HG02759 (cell line): ENCODE measurements around the gene CDCA7L.
"Not testable (repeated sequence)": the region's sequence is repeated elsewhere in the genome, so short reads cannot be mapped to it uniquely, and the experiment has no call there.

Experiments used
- ATAC-seq: cut with Tn5 transposase; IDR thresholded peaks from one replicate; pipeline ENCODE4 v1.9.1; 2021; ENCODE audit warnings: mild to moderate bottlenecking, moderate library complexity; ENCODE audit not compliant: unreplicated experiment

CDCA7L gene

DNA sequence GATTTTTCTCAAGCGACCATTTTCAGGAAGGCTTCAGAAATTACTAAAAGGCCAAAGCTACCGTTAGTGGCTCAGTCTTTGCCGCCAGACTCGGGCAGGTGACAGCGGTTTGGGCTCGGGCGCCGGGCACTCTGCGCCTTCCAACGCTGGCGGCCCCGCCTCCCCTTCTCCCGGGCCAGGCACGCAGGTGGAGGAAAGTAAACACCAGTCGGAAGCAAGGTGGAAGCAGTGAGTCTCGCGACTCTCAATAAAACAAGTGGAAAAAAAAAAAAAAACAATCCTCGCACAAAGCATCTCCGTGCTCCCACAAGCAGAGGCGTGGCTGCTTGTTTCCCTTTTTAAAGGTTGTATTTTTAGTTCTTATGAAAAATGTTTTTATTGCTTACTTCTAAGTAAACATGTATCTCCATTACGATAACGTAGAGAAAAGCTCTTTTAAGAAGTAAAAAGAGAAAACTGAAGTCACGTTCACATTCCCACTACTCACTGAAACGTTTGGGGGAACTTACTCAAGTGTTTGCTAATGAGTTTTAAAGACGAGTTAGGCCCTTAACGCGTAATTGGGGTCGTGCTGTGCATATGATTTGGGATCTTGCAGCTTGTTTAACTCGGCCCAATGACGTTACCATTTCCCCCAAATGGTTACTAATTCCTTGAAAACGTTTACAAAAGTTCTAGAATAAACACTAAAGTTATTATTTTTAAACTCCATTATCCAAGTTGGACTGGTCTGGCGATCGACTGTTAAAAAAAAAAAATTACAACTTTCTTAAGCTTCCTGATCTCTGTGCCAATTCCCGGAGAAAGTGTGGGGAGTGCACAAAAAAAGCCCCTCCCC lies 864 bp downstream of the CDCA7L start:
- ATAC-seq = no peak

DNA sequence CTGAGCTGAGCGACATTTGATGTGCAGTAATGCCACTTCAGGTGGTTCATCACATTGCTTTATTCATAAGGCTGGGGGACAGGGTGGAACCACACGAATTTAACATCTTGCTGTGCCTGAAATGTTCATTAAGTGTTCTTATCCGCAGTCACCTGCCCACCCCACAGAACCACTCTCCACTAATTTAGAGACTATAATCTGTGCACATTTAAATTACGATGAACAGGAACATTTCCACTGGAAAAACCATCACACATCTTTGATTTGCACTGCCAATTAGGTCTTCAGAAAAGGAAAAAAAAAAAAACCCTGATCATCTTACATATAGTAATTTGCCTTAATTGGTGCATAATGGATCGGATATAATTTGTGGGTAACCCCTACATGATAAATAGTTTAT lies 2.3 kb downstream of the CDCA7L start:
- ATAC-seq = no peak

DNA sequence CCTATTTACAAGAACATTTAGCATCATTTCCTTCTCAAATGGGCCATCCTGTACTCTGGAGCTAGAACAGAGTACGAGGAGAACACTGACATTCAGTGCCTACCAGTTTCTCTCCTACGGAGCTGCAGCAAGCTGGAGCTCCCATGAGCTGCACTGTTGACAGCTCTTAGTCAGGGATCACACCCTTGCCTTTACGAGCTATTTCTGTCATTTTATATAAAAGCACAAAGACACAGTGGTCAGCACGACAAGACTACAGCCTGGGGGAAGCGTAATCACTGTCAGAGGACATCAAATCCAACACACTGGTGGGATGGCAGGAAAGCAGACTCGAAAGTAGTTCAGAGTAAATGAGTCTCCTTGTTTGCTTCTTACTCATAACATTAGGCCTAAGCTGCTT lies 2.7 kb downstream of the CDCA7L start:
- no peak for ATAC-seq

DNA sequence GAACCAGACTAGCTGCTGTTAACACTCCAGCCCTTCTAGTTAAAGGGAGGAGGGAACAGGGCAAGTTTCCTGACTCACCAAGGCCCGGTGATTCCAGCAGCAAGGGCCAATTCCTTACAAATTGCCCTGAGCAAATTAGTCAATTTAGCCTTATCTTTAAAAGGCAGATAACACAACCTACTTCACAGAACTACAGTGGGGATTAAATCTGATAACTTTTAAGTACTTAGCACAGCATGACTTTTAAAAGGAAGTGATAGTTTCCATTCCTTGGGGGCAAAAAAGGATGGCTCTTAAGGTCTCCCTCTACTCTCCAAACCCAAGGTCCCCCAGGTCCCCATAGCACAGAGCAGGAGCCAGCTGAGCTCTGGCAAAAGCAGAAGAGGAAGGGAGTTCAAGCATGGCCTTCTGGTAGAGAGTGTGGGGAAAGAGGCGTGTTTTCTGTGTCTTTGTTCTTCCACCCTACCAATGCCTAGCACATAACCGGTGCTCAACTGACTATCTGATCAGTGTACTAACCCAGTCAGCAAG lies 4.0 kb downstream of the CDCA7L start:
- peak; percentile 6 for ATAC-seq

DNA sequence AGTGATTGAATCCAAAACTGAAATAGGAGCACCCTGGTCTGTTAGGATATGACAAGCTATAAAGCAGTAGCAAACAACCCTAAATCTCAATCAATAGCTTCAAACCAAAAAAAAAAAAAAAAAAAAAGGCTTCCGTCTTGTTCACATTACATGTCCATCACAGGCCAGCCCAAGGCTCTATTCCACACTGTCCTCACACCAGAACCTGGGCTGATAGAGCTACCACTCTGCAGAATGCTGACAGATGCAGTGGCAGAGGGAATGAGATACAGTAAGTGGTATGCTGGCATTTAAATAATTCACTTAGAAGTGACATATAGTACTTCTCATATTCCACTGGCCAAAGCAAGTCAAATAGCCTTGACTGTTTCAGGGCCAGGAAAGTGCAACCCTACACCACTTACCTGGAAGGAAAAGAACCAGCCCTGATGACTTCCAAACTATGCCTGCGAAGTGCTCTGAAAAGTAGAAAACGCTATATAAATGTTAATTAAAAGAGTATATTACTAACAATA lies 5.8 kb downstream of the CDCA7L start:
- no peak for ATAC-seq

DNA sequence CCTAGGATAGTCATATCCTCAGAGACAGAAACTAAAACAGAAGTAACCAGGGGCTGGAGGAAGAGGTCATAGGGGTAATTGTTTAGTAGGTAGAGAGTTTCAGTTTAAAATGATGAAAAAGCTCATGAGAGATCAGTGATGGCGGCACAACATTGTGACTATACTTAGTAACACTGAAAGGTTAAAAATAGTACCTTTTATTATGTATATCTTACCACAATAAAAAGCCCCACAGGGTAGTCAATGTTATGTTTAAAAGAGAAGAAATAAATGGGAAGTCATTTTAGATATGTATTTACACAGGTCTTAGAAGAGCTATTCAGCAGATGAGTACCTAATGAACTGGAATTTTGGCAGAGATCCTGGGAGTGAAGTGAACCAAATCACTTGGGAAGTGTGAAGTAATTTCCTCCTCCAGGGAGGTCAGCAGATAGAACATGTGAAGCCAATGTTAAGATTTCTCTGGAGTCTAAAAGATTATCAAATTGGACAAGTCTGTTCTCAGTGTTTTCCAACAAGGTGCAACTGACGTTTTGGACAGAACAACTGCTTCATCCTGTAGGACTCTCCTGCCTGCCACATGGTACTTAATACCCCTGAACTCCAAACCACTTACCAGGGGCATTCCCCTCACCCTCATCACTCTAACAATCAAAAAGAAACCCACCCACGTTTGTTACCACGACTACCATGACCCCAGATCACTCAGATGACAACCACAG lies 6.4 kb downstream of the CDCA7L start:
- peak; percentile 84 for ATAC-seq

DNA sequence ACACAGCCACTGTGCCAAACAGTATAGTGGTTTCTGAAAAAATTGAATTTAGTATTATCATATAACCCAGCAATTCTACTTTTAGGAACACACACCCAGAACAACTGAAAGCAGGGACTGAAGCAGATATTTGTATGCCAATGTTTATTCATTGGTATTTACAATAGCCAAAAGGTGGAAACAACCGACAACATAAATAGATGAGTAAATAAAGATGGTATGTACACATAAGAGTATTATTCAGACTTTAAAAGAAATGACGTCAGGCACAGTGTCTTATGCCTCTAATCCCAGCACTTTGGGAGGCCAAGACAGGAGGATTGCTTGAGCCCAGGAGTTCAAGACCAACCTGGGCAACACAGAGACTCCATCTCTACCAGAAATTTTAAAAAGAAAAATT lies 7.2 kb downstream of the CDCA7L start:
- no peak for ATAC-seq

DNA sequence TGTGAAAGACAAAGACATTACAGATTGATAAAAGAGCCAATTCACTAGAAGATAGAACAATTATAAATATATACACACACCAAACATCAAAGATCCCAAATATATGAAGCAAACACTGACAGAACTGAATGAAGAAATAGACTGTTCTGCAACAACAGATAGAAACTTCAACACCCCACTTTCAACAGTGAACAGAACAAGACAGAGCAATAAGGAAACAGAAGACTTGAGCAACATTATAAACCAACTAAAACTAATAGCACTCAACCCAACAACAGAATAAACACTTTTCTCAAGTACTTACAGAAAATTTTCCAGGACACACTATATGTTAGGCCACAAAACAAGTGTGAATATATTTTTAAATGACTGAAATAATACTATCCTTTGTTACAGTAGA lies 10.9 kb downstream of the CDCA7L start:
- ATAC-seq = no peak

DNA sequence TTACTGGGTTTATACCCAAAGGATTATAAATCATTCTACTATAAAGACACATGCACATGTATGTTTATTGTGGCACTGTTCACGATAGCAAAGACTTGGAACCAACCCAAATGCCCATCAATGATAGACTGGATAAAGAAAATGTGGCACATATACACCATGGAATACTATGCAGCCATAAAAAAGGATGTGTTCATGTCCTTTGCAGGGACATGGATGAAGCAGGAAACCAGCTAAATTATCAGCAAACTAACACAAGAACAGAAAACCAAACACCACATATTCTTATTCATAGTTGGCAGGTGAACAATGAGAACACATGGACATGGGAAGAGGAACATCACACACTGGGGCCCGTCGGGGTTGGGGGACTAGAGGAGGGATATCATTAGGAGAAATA lies 12.4 kb downstream of the CDCA7L start:
- not testable (repeated sequence) for ATAC-seq

DNA sequence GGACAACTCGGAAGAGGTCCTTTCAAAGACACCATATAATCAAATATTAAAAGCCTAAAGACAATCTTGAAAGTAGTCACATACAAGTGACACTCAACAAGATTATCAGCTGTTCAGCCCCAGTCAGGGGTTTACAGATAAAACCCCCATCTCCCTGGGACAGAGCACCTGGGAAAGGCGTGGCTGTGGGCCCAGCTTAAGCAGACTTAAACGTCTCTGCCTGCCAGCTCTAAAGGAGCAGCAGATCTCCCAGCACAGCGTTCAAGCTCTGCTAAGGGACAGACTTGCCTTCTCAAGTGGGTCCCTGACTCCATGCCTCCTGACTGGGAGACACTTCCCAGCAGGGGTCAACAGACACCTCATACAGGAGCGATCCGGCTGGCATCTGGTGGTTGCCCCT lies 18.0 kb downstream of the CDCA7L start:
- no peak for ATAC-seq

DNA sequence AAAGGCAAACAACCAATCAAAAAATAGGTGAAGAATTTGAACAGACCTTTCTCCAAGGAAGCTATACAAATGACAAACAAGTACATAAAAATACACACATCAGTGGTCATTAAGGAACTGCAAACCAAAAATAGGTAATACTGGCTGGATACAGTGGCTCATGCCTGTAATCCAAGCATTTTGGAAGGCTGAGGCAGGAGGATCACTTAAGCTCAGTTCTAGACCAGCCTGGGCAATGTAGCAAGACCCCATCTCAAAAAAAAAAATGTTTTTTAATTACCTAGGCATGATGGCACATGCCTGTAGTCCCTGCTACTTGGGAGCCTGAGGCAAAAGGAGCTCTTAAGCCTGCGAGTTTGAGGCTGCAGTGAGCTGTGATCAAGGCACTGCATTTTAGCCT lies 19.3 kb downstream of the CDCA7L start:
- ATAC-seq = no peak

DNA sequence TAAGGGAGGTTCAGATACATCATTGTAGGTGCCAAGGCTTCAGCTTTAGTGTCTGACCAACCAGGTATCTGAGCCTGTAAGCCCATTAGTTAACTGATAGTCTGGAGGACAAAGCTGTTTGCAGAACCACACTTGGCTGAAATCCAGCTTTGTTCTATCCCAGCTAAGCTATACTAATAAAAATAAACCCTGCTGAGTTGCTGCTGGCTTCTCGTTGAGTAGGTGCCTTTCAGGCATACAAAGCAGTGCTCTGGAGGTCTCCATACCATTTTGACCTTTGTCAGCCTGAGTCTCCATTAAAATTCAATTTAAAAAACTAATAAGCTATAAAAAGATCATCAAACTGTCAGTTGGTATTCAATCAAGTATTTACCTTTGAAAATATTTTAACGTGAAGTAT lies 22.0 kb downstream of the CDCA7L start:
- no peak for ATAC-seq

DNA sequence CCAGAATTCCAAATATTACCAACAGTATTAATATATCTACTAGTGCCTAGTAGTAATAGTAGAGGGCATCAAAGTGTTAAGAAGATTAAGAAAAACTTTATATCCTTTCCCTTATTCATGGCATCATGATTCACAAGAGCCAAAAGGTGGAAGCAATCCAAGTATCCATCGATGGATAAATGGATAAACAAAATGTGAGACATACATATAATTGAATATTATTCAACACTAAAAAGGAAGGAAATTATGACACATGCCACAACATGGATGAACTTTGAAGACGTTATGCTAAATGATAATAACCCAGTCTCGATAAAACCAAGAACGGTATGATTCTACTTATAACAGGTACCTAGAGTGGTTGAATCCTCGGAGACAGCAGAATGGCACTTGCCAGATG lies 23.1 kb downstream of the CDCA7L start:
- no peak for ATAC-seq

DNA sequence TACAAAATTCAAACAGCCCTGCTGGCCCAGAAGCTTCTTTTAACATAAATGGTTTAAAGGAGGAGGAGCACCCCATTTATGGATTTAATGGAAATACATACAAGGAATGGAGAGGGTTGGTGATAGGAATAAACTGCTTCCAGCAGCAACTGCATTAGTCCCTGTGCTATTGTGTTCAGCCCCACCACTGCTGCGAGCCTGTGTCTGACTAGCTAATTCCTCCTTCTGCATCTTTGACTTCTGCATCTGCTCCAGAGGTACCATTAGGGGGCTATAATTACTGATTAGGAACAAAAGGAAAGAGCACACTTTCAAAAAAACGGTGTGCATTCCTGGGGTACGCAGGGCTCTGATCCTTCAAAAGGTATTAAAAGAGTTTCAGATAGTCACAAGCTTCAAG lies 24.8 kb downstream of the CDCA7L start:
- no peak for ATAC-seq

DNA sequence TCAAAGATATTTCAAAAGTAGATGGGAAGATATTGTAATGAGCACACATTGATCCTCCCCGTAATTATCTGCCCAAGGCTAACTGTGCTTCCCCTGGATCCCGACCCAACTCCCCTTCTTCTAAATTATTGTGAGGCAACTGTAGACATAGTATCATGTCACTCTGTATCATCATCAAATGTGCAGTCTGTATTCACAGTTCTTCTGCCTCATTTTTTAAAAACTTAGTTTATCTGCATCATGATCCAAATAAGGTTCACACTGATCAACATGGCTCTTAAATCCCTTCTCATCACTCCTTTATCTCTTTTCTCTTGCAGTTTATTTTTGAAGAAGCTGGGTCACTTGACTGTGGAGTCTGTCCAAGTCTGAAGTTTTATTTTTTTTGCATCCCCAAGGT lies 27.5 kb downstream of the CDCA7L start:
- ATAC-seq = no peak

DNA sequence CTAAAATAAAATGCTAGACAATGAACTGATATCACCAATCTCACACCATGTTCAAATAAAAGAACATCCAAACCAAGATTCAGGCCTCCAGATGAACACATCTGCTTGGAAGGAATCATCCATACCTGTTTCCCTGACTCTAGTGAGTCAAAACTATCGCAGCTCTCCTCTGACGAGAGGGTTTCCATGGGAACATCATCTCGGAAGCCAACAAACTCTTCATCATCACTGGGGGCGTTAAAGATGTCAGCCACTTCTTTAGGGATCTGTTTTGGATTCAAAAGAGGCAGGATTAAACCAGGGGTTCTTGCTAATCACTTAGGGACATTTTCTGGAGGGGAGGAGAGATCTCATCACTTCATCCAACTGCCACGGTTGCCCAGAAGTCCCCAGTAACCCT lies 29.1 kb downstream of the CDCA7L start:
- no peak for ATAC-seq

DNA sequence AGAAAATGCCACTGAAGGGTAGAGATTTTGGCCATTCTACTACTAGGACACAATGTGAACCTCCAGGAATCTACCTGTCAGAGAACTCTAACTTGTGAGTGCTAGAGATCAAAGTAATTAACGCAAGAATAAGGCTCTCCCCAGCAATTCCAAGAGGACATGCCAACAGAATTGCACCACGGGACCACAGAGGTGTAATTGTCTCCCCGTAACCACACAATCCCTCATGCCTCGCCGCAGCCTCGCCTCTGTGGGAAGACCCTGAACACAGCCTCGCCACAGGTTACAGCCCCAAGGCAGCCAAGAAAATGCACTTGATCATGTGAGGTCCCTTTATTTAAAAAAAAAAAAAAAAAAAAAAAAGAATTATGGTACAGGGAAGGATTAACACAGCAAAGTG lies 29.5 kb downstream of the CDCA7L start:
- no peak for ATAC-seq

DNA sequence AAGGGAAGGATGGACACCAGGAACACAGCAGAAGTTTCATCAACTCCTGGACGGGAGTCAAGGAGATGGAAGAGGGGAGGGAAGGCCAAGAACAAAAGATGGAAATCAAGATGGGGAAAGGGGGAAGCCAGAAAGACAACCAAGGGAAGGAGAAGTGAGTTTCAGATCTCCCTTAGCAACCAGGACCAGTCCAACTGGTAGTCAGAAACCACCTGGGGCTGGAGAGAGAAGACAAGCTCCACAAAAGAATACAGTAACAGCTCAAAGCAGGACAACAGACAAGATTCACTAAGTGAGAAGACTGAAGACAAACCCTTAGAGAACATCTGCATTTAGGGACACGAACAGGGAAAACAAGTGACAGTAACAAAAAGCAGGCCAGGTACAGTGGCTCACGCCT lies 30.6 kb downstream of the CDCA7L start:
- ATAC-seq = no peak

DNA sequence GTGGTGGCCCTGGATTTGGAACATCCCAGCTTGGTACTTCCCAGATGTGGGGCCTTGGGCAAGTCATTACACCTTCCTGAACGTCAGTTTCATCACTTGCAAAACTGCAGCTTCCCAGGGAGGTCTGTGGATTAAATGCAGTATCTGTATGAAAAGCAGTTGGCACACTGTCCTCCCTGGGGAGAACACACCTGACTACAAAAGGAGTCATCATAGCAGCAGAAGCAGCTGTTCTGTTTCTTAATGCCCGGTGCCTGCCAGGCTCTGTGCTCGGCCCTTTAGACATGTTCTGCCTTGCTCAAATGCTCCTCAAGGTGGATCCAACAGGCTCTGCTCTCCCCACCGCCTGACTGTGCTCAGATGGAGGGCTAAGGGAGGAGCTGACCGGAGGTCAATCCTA lies 31.0 kb downstream of the CDCA7L start:
- ATAC-seq = no peak

DNA sequence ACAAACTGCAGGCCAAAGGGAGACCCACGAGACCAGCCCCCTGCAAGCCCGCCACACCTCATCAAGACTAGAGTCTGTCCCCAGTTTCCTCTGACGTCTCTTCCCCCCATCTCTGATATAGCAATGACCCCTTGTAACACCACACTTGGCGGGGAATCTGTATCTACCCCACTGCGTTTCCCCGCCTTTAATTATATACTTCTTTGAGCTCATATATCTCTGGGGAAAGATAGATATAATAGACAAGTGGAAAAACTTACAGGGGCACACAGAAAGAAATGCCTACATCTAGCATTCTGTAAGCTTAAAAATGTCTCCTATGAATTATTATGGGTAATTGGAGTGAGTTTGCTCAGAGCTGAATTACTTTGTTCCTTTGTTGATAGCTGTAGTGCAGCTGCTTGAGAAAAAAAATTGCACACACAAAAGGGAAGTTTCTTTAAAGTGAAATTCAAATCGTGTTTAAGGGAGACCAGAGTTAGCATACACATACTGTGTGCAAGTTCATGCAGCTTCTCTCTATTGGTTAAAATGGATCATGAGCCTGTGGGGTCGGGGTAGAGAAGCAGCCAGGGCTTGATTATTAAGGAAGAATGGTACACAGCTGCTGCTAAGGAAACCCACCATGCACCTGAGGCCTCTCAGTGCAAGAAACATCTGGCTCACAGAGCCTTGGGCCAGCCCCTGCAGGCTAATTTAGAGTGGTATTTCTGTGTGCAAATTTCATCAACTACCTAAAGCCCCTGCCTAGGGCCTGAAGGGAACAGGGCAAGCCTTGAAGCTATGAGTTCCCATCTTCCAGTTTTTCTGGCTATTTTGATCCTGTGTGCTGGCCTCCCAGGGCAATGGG lies 32.5 kb downstream of the CDCA7L start:
- ATAC-seq = no peak

DNA sequence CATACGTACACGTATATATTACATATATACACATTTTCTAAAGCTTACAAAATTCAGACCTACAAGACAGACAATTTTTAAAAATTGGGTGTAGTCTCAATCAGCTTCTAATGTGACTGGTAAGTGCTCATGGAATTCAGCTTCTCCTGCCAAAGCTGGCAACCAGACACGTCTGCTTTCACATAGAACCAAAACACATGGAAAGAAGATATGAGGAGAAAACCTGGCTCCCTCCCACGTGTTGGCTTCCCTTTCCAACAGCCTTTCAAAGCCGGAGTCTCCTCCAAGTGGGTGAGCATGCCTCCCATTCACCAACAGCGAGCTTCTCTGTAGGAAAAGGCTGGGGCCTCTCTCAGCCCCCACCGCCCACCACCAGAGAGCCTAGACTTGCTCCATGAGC lies 33.4 kb downstream of the CDCA7L start:
- ATAC-seq = no peak
